HG03280 (cell line): ENCODE results near the gene PRR14L.
"Not testable (repeated sequence)": the region's sequence is repeated elsewhere in the genome, so short reads cannot be mapped to it uniquely, and the experiment has no call there.

Source experiments
- ATAC-seq: cut with Tn5 transposase; IDR thresholded peaks from one replicate; pipeline ENCODE4 v1.9.1; 2021; ENCODE audit warnings: mild to moderate bottlenecking, moderate library complexity; ENCODE audit not compliant: unreplicated experiment

The PRR14L gene

DNA sequence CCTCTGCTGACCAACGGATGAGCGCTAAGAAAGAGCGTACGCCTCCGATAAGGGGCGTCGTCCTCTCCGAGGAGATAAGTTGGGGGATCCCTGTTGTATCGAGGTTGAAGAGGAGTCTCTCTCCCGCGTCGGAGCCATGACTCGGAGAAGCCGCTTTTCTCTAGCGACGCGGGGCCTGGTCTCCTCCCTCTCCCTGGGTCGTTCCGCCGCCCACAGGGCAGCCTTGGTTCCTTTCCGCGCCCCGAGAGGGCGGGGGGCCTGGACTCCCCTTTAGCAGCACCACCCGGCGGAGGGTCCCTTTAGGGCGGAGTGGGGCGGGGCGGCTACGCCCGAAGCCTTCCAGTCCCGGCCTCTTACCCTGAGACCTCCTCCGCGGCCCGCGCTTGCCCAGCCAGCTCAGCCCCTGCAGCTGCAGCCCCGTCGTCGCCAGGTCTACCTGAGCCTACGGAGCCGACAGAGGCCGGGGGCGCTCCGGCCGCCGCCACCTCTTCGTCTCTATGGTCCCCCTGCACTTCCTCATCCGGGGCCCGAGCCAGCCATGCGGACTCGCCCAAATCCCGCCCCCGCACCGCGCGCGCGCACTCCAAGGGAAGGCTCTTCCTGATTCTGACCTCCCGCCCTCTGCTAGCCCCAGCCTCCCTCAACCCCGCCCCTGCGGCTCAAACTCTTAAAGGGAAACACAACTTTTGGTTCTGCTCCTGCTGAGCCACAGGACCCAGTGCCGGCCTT lies at the start of gene PRR14L:
PRR14L (minus strand) TSS at position 497 of the 729 bp plus-strand sequence. CDS start 11,272 bp downstream, outside the sequence.
- peak; percentile 63 for ATAC-seq

- ATAC-seq: not testable (repeated sequence)
These were observed 49.4 kb upstream of the PRR14L start for GRCh38 chr22:31799358-31799757.

DNA sequence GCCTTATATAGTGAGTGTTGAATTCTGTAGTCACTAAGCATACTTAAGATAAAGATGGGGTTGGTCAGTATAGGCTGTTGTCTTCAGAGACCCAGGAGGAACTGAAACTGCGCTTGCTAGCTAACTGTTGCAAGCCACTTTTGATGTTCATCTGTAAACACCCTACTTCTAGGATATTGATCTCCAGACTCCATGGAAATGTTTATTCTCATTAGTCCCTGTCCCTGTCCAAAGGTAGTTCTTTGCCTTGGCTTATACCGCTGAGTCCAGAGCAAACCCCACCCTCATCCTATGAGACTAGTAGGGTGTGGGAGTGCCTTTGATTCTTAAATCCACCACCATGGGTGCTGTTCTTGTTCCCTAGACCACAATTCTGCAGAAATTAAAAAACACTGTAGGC lies 40.3 kb upstream of the PRR14L start:
- no peak for ATAC-seq

GRCh38 chr22:31789803-31790202 lies 39.9 kb upstream of the PRR14L start:
- no peak for ATAC-seq

GRCh38 chr22:31776231-31776630 lies 26.3 kb upstream of the PRR14L start:
- no peak for ATAC-seq

- no peak for ATAC-seq
These were observed 23.5 kb upstream of the PRR14L start for GRCh38 chr22:31773416-31773815.

DNA sequence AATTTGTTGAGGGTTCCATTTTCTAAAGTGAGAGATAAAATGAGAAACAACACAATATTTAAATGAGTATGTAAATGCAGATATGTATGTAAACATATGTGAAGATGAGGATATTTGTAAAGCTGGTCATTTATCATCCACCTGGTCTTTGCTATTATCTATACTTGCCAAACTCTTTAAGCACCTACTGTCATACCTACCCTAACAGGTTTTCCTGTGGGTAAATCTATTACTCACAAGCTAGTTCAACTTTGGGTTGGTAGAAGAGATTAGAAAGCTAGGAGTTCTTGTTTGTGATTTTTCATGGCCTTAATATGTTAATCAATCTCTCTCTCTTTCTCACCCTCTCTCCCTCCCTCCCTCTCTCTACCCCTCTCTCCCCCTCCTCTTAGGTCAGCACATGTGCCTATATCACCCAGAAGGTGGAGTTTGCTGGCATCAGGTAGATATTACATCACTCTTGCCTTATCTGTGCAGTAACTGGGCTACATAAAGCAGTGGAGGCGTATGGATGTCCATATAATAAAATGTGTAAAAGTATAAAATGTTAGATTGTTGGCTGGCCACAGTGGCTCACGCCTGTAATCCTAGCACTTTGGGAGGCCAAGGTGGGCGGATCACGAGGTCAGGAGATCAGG lies 18.6 kb upstream of the PRR14L start:
- no peak for ATAC-seq

GRCh38 chr22:31764785-31765184 lies 14.9 kb upstream of the PRR14L start:
- ATAC-seq: no peak

DNA sequence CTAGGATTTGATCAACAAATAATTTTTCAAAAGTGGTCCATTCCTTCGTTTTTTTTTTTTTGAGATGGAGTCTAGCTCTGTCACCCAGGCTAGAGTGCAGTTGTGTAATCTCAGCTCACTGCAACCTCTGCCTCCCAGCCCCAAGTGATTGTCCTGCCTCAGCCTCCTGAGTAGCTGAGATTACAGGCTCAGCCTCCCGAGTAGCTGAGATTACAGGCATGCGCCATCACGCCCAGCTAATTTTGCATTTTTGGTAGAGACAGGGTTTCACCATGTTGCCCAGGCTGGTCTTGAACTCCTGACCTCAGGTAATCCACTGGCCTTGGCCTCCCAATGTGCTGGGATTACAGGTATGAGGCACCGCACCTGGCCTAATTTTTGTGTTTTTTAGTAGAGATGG lies 8.9 kb upstream of the PRR14L start:
- not testable (repeated sequence) for ATAC-seq

DNA sequence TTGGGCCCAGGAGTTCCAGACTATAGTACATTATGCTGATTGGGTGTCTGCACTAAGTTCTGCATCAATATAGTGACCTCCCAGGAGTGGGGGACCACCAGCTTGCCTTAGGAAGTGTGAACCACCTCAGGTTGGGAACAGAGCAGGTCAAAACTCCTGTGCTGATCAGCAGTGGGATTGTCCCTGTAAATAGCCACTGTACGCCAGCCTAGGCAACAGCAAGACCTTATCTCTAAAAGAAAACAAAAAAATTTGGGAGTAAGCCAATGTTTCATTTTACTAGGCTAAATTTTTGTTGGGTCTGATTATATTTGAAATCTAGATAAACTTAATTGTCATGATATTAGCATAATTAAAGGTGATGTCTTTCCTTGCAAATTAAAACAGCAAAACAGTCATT lies 7.3 kb upstream of the PRR14L start:
- ATAC-seq: no peak

- ATAC-seq: no peak
These were observed 4.9 kb upstream of the PRR14L start for GRCh38 chr22:31754813-31755212.

- ATAC-seq: peak; percentile 76
These were observed 3.9 kb upstream of the PRR14L start, which contains the start of gene DEPDC5 for GRCh38 chr22:31753634-31754501. Gene DEPDC5 (plus strand): TSS chr22:31754019. CDS start chr22:31754922, 903 bp downstream.

- peak; percentile 4 for ATAC-seq
These were observed 3.2 kb upstream of the PRR14L start for GRCh38 chr22:31753005-31753633.

GRCh38 chr22:31752096-31752847 lies 2.3 kb upstream of the PRR14L start:
- no peak for ATAC-seq

DNA sequence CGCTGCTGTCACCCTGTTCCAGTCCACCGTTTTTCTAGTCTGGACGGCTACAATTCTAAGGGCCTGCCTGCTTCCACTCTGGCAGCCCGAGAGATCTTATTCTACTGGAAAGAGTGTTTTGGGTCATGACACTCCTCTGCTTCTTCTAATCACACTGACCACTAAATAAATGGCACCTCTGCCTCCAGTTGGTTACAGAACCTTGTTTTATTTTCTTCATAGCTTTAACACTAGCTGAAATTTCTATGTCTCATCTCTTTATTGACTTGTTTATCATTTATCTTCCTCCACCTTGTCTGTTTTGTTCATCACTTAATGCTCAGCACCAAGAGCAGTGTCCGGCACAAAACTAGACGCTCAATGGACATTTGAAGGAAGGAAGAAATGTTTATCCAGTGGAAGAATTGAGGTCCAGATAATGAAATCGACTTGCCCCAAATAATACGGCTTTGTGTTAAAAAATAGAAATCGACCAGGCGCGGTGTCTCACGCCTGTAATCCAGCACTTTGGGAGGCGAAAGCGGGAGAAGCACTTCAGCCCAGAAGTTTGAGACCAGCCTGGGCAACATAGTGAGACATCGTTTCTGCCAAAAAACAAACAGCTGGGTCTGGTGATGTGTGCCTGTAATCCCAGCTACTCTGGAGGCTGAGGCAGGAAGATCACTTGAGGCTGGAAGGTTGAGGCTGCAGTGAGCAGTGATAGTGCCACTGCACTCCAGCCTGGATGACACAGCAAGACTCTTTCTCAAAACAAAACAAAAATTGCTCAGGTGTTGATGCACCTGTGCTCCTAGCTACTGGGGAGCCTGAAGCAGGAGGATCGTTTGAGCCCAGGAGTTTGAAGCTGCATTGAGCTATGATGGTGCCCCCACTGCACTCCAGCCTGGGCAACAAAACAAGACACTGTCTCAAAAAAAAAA lies 693 bp upstream of the PRR14L start:
- no peak for ATAC-seq

DNA sequence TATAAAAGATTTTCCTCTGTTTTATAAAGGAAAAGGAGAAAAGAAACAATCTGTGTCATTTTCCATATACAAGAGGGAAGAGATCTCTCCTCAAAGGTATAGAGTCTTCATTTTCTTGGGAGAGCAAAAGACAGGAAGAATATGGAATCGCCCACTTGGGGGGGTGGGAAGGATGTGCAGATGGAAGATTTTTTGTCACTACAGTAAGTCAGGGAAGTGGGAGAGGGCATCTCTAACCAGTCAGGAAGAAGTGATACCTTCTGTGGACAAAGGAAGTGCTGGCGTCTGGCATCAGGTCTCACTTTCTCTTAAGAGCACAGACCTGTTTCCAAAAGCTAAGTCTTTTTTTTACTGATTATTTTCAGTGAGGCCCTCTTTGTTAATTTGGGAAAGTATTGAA lies 1.4 kb downstream of the PRR14L start:
- no peak for ATAC-seq

GRCh38 chr22:31747441-31747840 lies 2.5 kb downstream of the PRR14L start:
- ATAC-seq: no peak

GRCh38 chr22:31743871-31744270 lies 6.1 kb downstream of the PRR14L start:
- no peak for ATAC-seq

- ATAC-seq: no peak
These were observed 7.2 kb downstream of the PRR14L start for GRCh38 chr22:31742682-31743081.
